Ecto neural progenitor cell (in vitro differentiated cells): ENCODE data around the gene RAB17.

Experiments used
- DNase-seq: peaks from one replicate; pipeline ENCODE4 v3.0.0-alpha.2; 2018; ENCODE audit warnings: low spot score

Gene RAB17

GRCh38 chr2:237564526-237565131 lies 25.9 kb downstream of the RAB17 start:
- DNase-seq = no peak

DNA sequence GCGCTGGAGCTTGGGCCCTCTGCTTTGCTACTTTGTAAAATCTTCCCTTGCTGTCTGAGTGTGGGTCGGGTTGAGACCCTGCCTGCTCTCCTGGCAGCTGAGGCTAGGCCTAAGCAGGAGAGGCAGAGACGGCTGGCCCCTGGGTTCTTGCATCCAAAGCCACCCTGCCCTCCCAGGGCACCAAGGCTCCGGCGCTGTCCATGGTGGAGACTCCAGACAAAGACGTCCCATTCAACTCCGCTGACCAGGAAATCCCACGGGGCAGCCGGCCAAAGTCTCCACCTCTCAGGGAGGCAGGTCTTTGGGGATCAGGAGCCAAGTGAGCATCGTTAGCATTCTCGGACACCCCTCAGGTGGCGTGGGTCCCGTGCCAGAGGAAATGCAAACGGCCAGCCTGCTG lies 26.7 kb downstream of the RAB17 start:
- peak; percentile 74 for DNase-seq

DNA sequence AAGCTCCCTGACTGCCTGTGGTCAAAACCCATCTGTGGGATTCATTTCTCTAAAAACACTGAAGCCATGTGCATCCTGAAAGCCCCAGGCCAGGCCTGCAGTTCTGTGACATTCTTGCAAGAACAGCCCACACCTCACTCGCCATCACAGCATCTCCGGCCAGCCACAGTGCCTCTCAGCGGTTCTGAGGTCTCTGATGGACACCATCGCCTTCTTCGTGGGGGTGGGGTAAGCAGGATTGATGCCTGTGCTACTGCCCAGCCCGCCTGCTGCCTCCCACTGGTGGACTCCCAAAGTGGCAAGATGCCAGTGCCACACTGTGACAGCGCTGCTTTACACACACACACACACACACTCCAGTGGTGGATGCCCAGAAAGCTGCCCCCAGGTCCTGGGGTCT lies 29.3 kb downstream of the RAB17 start:
- no peak for DNase-seq

GRCh38 chr2:237558961-237559641 lies 31.4 kb downstream of the RAB17 start:
- no peak for DNase-seq

DNA sequence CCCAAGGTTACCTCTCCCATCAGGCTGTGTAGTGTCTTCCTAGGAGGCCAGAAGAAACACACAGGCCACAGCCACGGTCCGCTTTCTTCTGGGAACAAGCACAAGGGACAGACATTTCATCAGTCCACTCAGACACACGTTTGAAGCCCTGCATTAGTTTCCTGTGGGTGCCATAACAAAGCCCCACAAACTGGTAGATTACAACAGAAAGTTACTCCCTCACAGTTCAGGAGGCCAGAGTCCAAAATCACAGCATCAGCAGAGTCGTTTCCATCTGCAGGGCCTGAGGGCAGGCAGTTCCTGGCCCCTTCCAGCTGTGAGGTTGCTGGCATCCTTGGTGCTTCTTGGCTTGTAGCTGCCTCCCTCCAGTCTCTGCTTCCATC lies 32.9 kb downstream of the RAB17 start:
- no peak for DNase-seq

GRCh38 chr2:237556773-237557632 lies 33.5 kb downstream of the RAB17 start:
- DNase-seq = no peak

DNA sequence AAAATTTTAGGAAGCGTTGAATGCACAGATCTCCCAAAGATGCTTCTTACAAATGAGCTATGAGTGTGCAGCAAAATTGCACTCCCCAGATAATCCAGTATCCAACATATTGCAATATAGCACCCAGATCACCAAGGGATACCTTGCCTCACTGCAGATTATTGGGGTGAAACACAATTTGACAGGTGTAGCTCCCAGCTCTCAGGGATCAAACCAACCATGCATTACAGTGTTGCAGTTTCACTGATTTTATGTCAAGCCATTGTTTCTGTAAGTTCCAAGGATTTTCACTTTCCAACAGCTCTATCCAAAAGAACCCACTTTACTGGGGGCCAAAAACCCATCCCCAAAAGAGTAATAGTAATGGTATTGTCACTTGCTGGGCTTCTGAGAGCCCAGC lies 35.0 kb downstream of the RAB17 start:
- DNase-seq = no peak

DNA sequence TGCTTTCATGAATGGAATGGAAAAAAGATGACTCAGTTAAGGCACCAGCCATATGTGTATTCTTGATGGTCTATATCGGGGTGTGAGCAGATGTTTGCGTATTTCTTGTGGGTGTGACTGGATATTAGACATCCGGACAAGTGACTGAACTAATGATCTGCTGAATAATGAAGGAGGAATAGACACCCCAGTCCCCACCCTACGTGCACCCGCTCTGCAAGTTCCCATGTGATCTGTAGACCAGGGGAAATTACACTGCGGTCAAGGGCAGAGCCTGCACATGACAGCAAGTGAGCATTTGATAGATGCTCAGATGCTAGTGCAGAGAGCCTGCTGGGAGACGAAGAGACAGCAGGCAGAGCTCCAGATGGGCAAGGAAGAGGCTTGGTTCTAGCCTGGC lies 36.6 kb downstream of the RAB17 start:
- DNase-seq = no peak

DNA sequence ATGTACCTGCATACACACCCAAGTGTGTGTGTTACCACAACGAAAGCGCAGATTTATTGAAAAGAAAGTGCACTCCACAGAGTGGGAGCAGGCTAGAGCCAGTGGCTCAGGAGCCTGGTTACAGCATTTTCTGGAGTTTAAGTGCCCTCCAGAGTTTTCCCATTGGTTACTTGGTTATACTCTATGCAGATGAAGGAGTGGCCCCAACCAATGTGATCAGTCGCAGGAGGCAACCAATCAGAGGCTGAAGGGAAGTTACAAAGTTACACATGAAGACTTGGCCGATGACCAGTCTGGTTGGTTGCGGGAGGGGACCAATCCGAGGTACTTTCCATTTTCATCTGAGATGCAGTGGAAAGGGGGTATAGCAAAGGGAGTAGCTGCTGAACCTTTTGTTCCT lies 37.6 kb downstream of the RAB17 start:
- no peak for DNase-seq

GRCh38 chr2:237551071-237551574 lies 39.4 kb downstream of the RAB17 start:
- DNase-seq = peak; percentile 36

DNA sequence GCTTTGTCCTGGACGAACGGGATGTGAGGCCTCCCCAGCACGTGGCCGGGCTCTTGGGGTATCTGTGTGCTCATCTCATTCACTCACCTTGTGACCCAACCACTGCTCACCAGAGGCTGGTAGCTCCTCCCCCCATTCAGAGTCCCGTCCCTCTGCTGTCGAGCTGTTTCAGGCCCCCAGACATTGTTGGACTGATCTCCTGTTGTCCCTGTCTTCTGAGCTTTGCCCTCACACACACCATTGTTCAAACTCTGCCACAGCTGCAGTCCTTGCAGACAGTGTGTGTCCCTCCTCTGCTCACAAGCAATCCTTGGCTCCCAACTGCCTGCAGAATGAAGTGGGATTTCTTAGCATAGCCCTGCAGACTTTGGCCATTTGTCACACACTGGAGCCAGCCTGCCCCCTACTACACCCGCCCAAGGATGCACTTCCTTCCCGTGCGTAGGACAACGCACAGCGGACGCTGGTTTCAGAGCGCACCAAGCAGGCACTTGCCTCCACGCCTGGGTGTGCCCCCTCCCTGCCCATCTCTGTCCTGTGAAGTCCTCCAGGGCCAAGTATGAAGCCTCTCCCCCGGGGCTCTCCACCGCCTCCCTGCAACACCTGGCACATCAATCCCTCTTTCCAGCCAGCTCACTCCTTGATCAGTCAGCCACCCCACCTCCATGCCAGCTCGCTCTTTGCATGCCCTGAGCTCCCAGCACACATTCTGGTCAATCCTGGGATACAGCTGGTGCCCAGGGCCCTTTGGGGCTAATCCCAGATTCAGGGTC lies 40.7 kb downstream of the RAB17 start:
- no peak for DNase-seq

- no peak for DNase-seq
Observed at GRCh38 chr2:237549216-237549615, 41.3 kb downstream of the RAB17 start.

DNA sequence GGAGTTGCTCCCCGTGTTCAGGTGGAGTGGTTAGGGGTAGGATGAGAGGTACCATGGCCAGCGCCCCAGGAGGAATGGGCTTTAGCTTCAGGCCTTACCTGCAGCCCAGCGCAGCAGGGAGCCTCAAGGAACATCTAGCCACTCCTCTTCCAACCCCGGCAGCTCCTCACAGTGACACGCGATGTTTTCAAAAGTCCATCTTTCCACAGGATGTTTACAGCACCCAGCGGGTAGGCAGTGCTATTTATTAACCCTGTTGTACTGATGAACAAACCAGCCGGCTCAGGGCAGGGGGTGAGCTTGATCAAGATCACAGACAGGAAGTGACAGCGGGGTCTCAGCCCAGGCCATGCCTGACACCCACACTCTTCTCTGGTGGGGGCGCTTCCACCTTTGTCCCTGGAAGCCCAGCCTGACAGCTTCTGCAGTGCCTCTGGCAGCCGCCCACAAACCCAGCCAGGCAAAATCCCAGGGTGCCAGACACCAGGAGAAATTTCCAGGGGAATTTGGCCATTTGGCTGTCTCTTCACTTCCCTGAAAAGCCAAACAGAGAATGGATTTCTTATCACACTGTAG lies 42.6 kb downstream of the RAB17 start:
- DNase-seq = no peak

- DNase-seq = peak; percentile 39
Observed at GRCh38 chr2:237546876-237547395, 43.6 kb downstream of the RAB17 start.

- no peak for DNase-seq
Observed at GRCh38 chr2:237546040-237546875, 44.3 kb downstream of the RAB17 start.

- no peak for DNase-seq
Observed at GRCh38 chr2:237542001-237542704, 48.4 kb downstream of the RAB17 start.

DNA sequence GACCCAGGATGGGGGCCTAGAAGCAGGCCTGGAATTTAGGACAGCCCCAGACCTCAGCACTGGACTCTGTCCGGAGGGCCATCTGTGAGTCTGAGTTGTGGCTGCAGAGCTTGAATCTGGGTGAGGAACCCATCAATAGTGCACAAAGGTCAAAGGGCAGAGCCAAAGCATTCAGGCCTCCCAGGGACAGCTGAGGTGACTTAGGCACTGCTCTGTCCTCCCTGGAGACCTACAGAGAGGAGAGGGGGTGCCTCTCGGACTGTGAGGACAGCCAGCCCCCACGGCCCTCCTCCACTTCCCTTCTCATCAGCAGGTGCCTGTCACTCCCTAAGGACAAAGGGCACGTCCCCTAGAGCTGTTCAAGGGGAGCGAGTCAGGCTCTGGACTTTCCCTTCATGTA lies 49.3 kb downstream of the RAB17 start:
- peak; percentile 47 for DNase-seq

- DNase-seq = no peak
Observed at GRCh38 chr2:237540823-237541222, 49.7 kb downstream of the RAB17 start.

DNA sequence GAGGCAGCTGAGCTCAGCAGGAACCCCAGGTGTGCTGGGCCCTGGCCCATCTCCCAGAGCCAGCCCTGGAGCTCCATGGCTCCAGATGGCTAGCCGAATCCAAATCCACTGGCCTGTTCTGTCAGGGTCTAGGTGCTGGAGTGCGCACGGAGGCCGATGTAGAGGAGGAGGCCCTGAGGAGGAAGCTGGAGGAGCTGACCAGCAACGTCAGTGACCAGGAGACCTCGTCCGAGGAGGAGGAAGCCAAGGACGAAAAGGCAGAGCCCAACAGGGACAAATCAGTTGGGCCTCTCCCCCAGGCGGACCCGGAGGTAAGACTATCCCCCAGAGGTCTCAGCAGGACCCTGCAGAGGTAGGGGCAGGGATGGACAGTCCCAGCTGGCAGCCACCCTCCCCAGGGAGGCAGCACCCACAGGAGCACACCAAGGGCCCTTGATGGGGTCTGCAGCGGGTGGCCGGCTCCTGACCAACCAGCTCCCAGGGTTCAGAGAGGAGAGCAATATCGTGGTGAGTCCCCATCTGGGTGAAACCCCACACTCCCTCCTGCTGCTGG lies 50.2 kb downstream of the RAB17 start:
- DNase-seq = no peak

DNA sequence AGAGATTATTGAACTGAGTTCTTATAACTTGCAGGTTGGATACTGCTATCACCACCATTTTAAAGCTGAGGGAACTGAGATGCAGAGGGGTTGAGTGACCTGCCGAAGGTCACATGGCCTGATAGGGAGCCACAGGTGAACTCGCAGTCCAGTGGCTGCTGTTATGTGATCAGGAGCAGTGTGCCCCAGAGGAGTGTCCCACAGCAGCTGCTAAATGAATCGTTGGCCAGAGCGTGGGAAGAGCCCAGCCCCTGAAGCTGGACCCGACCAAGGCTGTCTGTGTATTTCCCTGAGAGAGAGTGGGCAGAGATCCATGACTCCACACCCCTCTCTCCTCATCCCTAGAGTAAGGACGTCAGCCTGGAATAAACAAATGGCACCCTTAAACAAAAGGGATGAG lies 50.9 kb downstream of the RAB17 start:
- no peak for DNase-seq
